ENCODE results near the gene SPAG4. TPM values are rescaled to one million over a fixed set of nuclear protein-coding genes. Genes with fewer than 3 reads are reported as not detected.

The SPAG4 gene
- total RNA-seq, 1 donor from 2014 or later, result 4.2 TPM

- DNase-seq (no peak), ATAC-seq (no peak)
- Histone ChIP-seq H3K4me1 (peaks cover 73% of the 10 kb centered on the region), H3K9me3 (no peaks in the 10 kb centered on the region), H3K36me3 (no peaks in the 10 kb centered on the region), H3K27ac (peak overlapping the region; percentile 10), H3K27me3 (ENCODE audit: low read depth) (no peaks in the 10 kb centered on the region), H3K4me3 (peak overlapping the region; percentile 4)
- TF ChIP-seq, protein P1, sequence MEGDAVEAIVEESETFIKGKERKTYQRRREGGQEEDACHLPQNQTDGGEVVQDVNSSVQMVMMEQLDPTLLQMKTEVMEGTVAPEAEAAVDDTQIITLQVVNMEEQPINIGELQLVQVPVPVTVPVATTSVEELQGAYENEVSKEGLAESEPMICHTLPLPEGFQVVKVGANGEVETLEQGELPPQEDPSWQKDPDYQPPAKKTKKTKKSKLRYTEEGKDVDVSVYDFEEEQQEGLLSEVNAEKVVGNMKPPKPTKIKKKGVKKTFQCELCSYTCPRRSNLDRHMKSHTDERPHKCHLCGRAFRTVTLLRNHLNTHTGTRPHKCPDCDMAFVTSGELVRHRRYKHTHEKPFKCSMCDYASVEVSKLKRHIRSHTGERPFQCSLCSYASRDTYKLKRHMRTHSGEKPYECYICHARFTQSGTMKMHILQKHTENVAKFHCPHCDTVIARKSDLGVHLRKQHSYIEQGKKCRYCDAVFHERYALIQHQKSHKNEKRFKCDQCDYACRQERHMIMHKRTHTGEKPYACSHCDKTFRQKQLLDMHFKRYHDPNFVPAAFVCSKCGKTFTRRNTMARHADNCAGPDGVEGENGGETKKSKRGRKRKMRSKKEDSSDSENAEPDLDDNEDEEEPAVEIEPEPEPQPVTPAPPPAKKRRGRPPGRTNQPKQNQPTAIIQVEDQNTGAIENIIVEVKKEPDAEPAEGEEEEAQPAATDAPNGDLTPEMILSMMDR (IDR thresholded peaks at IDR 0.05), result no peak
- intact Hi-C loops (cut with DNase I), result no loop called here
Observed at GRCh38 chr20:35661053-35661452, 45.4 kb downstream of the SPAG4 start.

GRCh38 chr20:35661908-35662307 lies 46.3 kb downstream of the SPAG4 start:
- Histone ChIP-seq H3K27ac (no peak overlapping the region), H3K4me3 (peak overlapping the region; percentile 4), H3K36me3 (no peaks in the 10 kb centered on the region), H3K4me1 (peaks cover 67% of the 10 kb centered on the region), H3K27me3 (ENCODE audit: low read depth) (no peaks in the 10 kb centered on the region), H3K9me3 (no peaks in the 10 kb centered on the region)
- intact Hi-C loops (cut with DNase I), result no loop called here
- TF ChIP-seq, protein P1 (IDR thresholded peaks at IDR 0.05), result no peak
- DNase-seq (no peak), ATAC-seq (no peak)

GRCh38 chr20:35662551-35662950 lies 46.9 kb downstream of the SPAG4 start:
- H3K4me1 ChIP-seq, result peaks cover 60% of the 10 kb centered on the region
- intact Hi-C loops (cut with DNase I), result no loop called here

DNA sequence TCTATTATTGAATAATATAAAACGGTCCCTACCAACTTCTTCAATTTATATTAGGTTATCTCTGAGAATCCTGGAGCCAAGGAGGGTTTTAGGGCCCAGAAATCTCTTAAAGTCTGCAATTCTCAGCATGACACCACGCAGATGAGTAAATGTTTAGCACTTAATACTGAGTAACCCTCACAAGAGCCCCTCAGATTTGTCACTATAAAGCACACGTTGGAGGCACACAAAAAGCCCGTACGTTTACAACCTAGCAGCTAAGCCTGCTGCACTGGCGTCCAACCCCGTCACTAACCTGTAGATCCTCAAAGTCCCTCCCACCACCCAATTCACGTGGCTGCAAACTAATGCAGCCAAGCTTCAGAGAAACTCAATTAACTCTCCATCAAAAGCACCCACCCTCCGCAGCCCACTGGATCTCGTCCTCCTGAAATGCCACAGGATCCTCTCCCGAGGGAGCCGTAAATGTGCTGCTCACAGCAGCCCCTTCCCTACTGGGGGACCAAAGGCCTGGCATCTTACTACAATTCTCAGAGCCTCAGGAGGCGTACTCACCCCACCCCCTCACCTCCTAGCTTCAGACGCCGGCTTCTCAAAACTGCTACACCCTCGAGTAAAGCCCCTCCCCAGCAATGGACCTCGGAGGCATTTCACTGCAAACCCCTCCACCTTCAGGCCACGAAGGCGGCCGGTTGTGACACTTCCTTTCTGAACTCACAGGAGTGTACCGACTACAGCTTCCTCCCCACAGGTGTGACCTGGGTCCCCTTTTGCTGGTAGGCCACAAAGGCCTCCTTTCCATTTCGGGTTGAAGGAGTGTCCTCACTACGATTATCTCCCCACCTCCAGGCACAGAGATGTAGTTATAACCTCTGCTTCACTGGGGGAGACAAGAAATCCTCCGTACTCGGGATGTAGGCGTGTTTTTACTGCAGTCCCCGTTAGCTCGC lies 48.2 kb downstream of the SPAG4 start:
- ATAC-seq (peak; percentile 47 to 58), DNase-seq (peak; percentile 56)
- Histone ChIP-seq H3K27ac (peak overlapping the region; percentile 98), H3K27me3 (ENCODE audit: low read depth) (no peaks in the 10 kb centered on the region), H3K4me3 (peak overlapping the region; percentile 81), H3K36me3 (peaks cover 6% of the 10 kb centered on the region), H3K9me3 (no peaks in the 10 kb centered on the region), H3K4me1 (peaks cover 48% of the 10 kb centered on the region)
- TF ChIP-seq, protein P1 (IDR thresholded peaks at IDR 0.05), result no peak
- intact Hi-C loops (cut with DNase I), result no loop called here

More at GRCh38 chr20:35662551-35662950, 46.9 kb downstream of the SPAG4 start:
- H3K9me3 ChIP-seq, result no peaks in the 10 kb centered on the region
- H3K27me3 ChIP-seq (ENCODE audit: low read depth), result no peaks in the 10 kb centered on the region
- no peak overlapping the region for H3K27ac ChIP-seq
- DNase-seq, result no peak
- no peak for ATAC-seq
- peak overlapping the region; percentile 81 for H3K4me3 ChIP-seq
- TF ChIP-seq, protein P1 (IDR thresholded peaks at IDR 0.05), result no peak
- no peaks in the 10 kb centered on the region for H3K36me3 ChIP-seq

GRCh38 chr20:35664466-35665206 lies 49.0 kb downstream of the SPAG4 start, which contains the start of the genes CPNE1 and RBM12:
CPNE1 (minus strand) TSS chr20:35664900; CDS start chr20:35632923, 31,977 bp downstream.
RBM12 (minus strand) TSS chr20:35664900; CDS start chr20:35655322, 9,578 bp downstream.
- TF ChIP-seq, protein P1 (IDR thresholded peaks at IDR 0.05), result no peak
- intact Hi-C loops (cut with DNase I), result no loop called here
- Histone ChIP-seq H3K4me3 (peak within 1 kb of the TSS; percentile 81), H3K27me3 (ENCODE audit: low read depth) (no peaks in the 10 kb centered on the region), H3K9me3 (no peaks in the 10 kb centered on the region), H3K36me3 (peaks cover 15% of the 10 kb centered on the region), H3K4me1 (peaks cover 39% of the 10 kb centered on the region), H3K27ac (peak within 1 kb of the TSS; percentile 98)
- ATAC-seq (peak; percentile 97), DNase-seq (peak; percentile 94)

Data from lower lobe of right lung (tissue), 2 donors.